Measurements from ENCODE around the gene BATF3. TPM values are rescaled to one million over a fixed set of nuclear protein-coding genes. Genes with fewer than 3 reads are reported as not detected.

The BATF3 gene
- total RNA-seq, 1 experiment from 2014 or later = 3.9 TPM

DNA sequence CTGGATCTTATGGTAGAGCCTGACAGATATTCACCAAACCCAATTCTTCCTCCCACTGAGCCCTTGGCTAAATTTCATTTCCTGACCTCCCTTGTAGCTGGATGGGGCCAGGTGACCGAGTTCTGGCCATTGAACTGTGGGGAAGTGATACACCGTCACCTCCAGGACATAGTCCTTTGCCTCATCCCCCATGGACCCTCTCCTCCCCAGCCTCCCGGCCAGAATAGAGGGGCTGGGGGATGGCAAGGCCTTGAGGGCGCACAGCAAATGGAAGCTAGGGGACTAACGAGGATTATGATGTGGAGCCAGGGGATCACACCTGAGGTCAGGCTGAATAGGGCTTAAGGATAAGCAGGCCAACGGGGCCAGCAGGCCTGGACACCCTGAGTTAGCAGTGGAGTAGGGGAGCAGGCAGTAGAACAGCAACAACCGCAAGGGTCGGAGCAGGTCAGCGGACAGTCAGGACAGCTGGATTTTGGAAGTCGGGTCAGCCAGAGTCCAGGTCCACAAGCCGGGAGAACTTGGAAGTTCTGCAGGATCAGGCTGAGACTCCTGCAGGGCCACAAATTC is 15.0 kb downstream of the BATF3 start (continued):
- TF ChIP-seq AFF4 (CRISPR knock-in tag; IDR thresholded peaks at IDR 0.05; ENCODE audit: borderline replicate concordance) = no peak

GRCh38 chr1:212684076-212684475 is 15.6 kb downstream of the BATF3 start:
- Mint-ChIP-seq H3K4me1 (peaks cover 15% of the 10 kb centered on the region), H3K27ac (no peak overlapping the region), H3K36me3 (no peaks in the 10 kb centered on the region), H3K27me3 (ENCODE audit: low read depth) (no peaks in the 10 kb centered on the region), H3K9me3 (no peaks in the 10 kb centered on the region), H3K4me3 (no peak overlapping the region)
- ATAC-seq (no peak), DNase-seq (ENCODE audit: low spot score) (no peak)
- ChIA-PET POLR2A (no interaction called here), CTCF (interaction anchor here (0.8 to 1.0 kb wide), 3 partner anchors 16 to 75 kb away, joined by 3 read pairs; no protein-coding TSS in a partner anchor)
- TF ChIP-seq KAT7 (CRISPR knock-in tag; IDR thresholded peaks at IDR 0.05; ENCODE audit: borderline replicate concordance) (no peak), FOXP1 (CRISPR knock-in tag; IDR thresholded peaks at IDR 0.05; ENCODE audit: borderline replicate concordance) (no peak), FOXK1 (CRISPR knock-in tag; IDR thresholded peaks at IDR 0.05) (no peak), ZNF263 (CRISPR knock-in tag; IDR thresholded peaks at IDR 0.05; ENCODE audit: low read depth) (no peak), NFATC4 (CRISPR knock-in tag; IDR thresholded peaks at IDR 0.05) (no peak), ZBTB21 (CRISPR knock-in tag; IDR thresholded peaks at IDR 0.05; ENCODE audit: borderline replicate concordance) (no peak), FOXJ3 (CRISPR knock-in tag; IDR thresholded peaks at IDR 0.05; ENCODE audit: borderline replicate concordance) (no peak), CREB1 (CRISPR knock-in tag; IDR thresholded peaks at IDR 0.05) (no peak), ZNF532 (CRISPR knock-in tag; IDR thresholded peaks at IDR 0.05; ENCODE audit: borderline replicate concordance) (no peak), E2F5 (CRISPR knock-in tag; IDR thresholded peaks at IDR 0.05) (no peak), GABPB1 (CRISPR knock-in tag; IDR thresholded peaks at IDR 0.05) (no peak), ZSCAN18 (CRISPR knock-in tag; IDR thresholded peaks at IDR 0.05) (no peak), CDX4 (CRISPR knock-in tag; IDR thresholded peaks at IDR 0.05; ENCODE audit: borderline replicate concordance) (no peak), ZNF671 (CRISPR knock-in tag; IDR thresholded peaks at IDR 0.05) (no peak)
- TF ChIP-seq, protein P1, sequence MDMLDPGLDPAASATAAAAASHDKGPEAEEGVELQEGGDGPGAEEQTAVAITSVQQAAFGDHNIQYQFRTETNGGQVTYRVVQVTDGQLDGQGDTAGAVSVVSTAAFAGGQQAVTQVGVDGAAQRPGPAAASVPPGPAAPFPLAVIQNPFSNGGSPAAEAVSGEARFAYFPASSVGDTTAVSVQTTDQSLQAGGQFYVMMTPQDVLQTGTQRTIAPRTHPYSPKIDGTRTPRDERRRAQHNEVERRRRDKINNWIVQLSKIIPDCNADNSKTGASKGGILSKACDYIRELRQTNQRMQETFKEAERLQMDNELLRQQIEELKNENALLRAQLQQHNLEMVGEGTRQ (CRISPR knock-in tag; IDR thresholded peaks at IDR 0.05) = no peak
- TF ChIP-seq, protein P2, sequence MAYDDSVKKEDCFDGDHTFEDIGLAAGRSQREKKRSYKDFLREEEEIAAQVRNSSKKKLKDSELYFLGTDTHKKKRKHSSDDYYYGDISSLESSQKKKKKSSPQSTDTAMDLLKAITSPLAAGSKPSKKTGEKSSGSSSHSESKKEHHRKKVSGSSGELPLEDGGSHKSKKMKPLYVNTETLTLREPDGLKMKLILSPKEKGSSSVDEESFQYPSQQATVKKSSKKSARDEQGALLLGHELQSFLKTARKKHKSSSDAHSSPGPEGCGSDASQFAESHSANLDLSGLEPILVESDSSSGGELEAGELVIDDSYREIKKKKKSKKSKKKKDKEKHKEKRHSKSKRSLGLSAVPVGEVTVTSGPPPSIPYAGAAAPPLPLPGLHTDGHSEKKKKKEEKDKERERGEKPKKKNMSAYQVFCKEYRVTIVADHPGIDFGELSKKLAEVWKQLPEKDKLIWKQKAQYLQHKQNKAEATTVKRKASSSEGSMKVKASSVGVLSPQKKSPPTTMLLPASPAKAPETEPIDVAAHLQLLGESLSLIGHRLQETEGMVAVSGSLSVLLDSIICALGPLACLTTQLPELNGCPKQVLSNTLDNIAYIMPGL (CRISPR knock-in tag; IDR thresholded peaks at IDR 0.05) = no peak
- TF ChIP-seq, protein P3, sequence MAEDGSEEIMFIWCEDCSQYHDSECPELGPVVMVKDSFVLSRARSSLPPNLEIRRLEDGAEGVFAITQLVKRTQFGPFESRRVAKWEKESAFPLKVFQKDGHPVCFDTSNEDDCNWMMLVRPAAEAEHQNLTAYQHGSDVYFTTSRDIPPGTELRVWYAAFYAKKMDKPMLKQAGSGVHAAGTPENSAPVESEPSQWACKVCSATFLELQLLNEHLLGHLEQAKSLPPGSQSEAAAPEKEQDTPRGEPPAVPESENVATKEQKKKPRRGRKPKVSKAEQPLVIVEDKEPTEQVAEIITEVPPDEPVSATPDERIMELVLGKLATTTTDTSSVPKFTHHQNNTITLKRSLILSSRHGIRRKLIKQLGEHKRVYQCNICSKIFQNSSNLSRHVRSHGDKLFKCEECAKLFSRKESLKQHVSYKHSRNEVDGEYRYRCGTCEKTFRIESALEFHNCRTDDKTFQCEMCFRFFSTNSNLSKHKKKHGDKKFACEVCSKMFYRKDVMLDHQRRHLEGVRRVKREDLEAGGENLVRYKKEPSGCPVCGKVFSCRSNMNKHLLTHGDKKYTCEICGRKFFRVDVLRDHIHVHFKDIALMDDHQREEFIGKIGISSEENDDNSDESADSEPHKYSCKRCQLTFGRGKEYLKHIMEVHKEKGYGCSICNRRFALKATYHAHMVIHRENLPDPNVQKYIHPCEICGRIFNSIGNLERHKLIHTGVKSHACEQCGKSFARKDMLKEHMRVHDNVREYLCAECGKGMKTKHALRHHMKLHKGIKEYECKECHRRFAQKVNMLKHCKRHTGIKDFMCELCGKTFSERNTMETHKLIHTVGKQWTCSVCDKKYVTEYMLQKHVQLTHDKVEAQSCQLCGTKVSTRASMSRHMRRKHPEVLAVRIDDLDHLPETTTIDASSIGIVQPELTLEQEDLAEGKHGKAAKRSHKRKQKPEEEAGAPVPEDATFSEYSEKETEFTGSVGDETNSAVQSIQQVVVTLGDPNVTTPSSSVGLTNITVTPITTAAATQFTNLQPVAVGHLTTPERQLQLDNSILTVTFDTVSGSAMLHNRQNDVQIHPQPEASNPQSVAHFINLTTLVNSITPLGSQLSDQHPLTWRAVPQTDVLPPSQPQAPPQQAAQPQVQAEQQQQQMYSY (CRISPR knock-in tag; IDR thresholded peaks at IDR 0.05) = no peak
